Measurements from ENCODE around the gene CLTRN. TPM values are rescaled to one million over a fixed set of nuclear protein-coding genes. Genes with fewer than 3 reads are reported as not detected.
"Not testable (repeated sequence)": the region's sequence is repeated elsewhere in the genome, so short reads cannot be mapped to it uniquely, and the experiment has no call there.

CLTRN gene
- total RNA-seq, 1 experiment from 2014 or later, result 1.8 TPM

GRCh38 chrX:15663439-15663838 lies 1.2 kb downstream of the CLTRN start:
- no peaks in the 10 kb centered on the region for H3K27me3 Mint-ChIP-seq (ENCODE audit: low read depth)

GRCh38 chrX:15654804-15655203 lies 9.8 kb downstream of the CLTRN start:
- not testable (repeated sequence) for H3K27me3 ChIP-seq (ENCODE audit: insufficient read depth, low read length); H2BK120ac ChIP-seq (ENCODE audit: low read depth, low read length, poor library complexity, severe bottlenecking); H4K91ac ChIP-seq (ENCODE audit: insufficient read length, low read depth, low read length); H3K79me2 ChIP-seq (ENCODE audit: insufficient read depth, low read length); H3K9me3 ChIP-seq (ENCODE audit: control insufficient read depth, low read depth, low read length); H3K4ac ChIP-seq (ENCODE audit: low read depth, low read length); H3K36me3 Mint-ChIP-seq (ENCODE audit: insufficient read depth in 1 of 3, low read depth in 3 of 3); H2AK5ac ChIP-seq (ENCODE audit: insufficient read length, low read length); H2BK12ac ChIP-seq (ENCODE audit: insufficient read length, low read depth, low read length); H2BK15ac ChIP-seq (ENCODE audit: low read depth, low read length); H2AFZ ChIP-seq (ENCODE audit: low read length); H3K9me3 Mint-ChIP-seq; H3K9ac ChIP-seq (ENCODE audit: extremely low read depth, insufficient read length, low read length); H3K56ac ChIP-seq (ENCODE audit: insufficient read length, low read depth, low read length); H3K4me2 ChIP-seq (ENCODE audit: insufficient read depth, insufficient read length, low read length); H4K5ac ChIP-seq (ENCODE audit: insufficient read length, low read depth, low read length); H3K4me3 Mint-ChIP-seq; H3K23me2 ChIP-seq (ENCODE audit: insufficient read length, low read depth, low read length, poor library complexity, severe bottlenecking); H3K23ac ChIP-seq (ENCODE audit: insufficient read length, low read depth, low read length); H3K18ac ChIP-seq (ENCODE audit: insufficient read length, low read depth, low read length); H3K27ac Mint-ChIP-seq; H3T11ph ChIP-seq (ENCODE audit: low read length); H4K8ac ChIP-seq (replicated peaks; ENCODE audit: insufficient read length, low read depth, low read length); H3K27ac ChIP-seq (ENCODE audit: insufficient read length, low read depth, low read length); H4K20me1 ChIP-seq (ENCODE audit: control insufficient read depth, insufficient read depth, insufficient read length); H3K14ac ChIP-seq (ENCODE audit: insufficient read depth, low read length); DNase-seq; H3K4me1 Mint-ChIP-seq; H2BK5ac ChIP-seq (ENCODE audit: insufficient read length, low read length); H3K4me1 ChIP-seq (ENCODE audit: insufficient read depth, low read length); H2BK20ac ChIP-seq (ENCODE audit: low read depth, low read length, poor library complexity, severe bottlenecking); H3K79me1 ChIP-seq (ENCODE audit: insufficient read depth, low read depth, low read length, poor library complexity, severe bottlenecking); H3K27me3 Mint-ChIP-seq (ENCODE audit: low read depth)
- WGBS (ENCODE audit: extremely low coverage, insufficient read length, low lambda C conversion rate), result no CpG with 5 or more reads among the region's 6 CpGs

More at GRCh38 chrX:15663439-15663838, 1.2 kb downstream of the CLTRN start:
- Histone ChIP-seq H2BK15ac (ENCODE audit: low read depth, low read length) (no peak overlapping the region), H3K56ac (ENCODE audit: insufficient read length, low read depth, low read length) (no peak overlapping the region), H3K9me3 (ENCODE audit: control insufficient read depth, low read depth, low read length) (no peaks in the 10 kb centered on the region), H3K79me2 (ENCODE audit: insufficient read depth, low read length) (no peaks in the 10 kb centered on the region), H3K79me1 (ENCODE audit: insufficient read depth, low read depth, low read length, poor library complexity, severe bottlenecking) (no peaks in the 10 kb centered on the region), H3K23ac (ENCODE audit: insufficient read length, low read depth, low read length) (no peak overlapping the region), H3K4ac (ENCODE audit: low read depth, low read length) (no peak overlapping the region), H4K8ac (replicated peaks; ENCODE audit: insufficient read length, low read depth, low read length) (no peak overlapping the region), H2BK20ac (ENCODE audit: low read depth, low read length, poor library complexity, severe bottlenecking) (no peak overlapping the region), H4K5ac (ENCODE audit: insufficient read length, low read depth, low read length) (no peak overlapping the region), H3K27ac (ENCODE audit: insufficient read length, low read depth, low read length) (no peak overlapping the region), H4K20me1 (ENCODE audit: control insufficient read depth, insufficient read depth, insufficient read length) (no peaks in the 10 kb centered on the region), H3K18ac (ENCODE audit: insufficient read length, low read depth, low read length) (no peak overlapping the region), H3K4me1 (ENCODE audit: insufficient read depth, low read length) (peaks cover 3% of the 10 kb centered on the region; the same call in 1 of the 2 replicates), H2AK5ac (ENCODE audit: insufficient read length, low read length) (no peak overlapping the region), H3K9ac (ENCODE audit: extremely low read depth, insufficient read length, low read length) (no peak overlapping the region), H2BK5ac (ENCODE audit: insufficient read length, low read length) (no peak overlapping the region), H2BK12ac (ENCODE audit: insufficient read length, low read depth, low read length) (no peak overlapping the region), H3T11ph (ENCODE audit: low read length) (no peak overlapping the region), H3K14ac (ENCODE audit: insufficient read depth, low read length) (no peak overlapping the region), H3K27me3 (ENCODE audit: insufficient read depth, low read length) (no peaks in the 10 kb centered on the region), H3K4me2 (ENCODE audit: insufficient read depth, insufficient read length, low read length) (no peak overlapping the region), H4K91ac (ENCODE audit: insufficient read length, low read depth, low read length) (no peak overlapping the region), H2BK120ac (ENCODE audit: low read depth, low read length, poor library complexity, severe bottlenecking) (no peak overlapping the region), H2AFZ (ENCODE audit: low read length) (no peak overlapping the region), H3K23me2 (ENCODE audit: insufficient read length, low read depth, low read length, poor library complexity, severe bottlenecking) (no peaks in the 10 kb centered on the region)
- no peak overlapping the region for H3K4me3 Mint-ChIP-seq
- H3K27ac Mint-ChIP-seq, result no peak overlapping the region
- no peaks in the 10 kb centered on the region for H3K9me3 Mint-ChIP-seq
- no peak for DNase-seq
- TF ChIP-seq, protein P1, sequence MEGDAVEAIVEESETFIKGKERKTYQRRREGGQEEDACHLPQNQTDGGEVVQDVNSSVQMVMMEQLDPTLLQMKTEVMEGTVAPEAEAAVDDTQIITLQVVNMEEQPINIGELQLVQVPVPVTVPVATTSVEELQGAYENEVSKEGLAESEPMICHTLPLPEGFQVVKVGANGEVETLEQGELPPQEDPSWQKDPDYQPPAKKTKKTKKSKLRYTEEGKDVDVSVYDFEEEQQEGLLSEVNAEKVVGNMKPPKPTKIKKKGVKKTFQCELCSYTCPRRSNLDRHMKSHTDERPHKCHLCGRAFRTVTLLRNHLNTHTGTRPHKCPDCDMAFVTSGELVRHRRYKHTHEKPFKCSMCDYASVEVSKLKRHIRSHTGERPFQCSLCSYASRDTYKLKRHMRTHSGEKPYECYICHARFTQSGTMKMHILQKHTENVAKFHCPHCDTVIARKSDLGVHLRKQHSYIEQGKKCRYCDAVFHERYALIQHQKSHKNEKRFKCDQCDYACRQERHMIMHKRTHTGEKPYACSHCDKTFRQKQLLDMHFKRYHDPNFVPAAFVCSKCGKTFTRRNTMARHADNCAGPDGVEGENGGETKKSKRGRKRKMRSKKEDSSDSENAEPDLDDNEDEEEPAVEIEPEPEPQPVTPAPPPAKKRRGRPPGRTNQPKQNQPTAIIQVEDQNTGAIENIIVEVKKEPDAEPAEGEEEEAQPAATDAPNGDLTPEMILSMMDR (conservative IDR thresholded peaks at IDR 0.05), result no peak
- H3K36me3 Mint-ChIP-seq (ENCODE audit: insufficient read depth in 1 of 3, low read depth in 3 of 3), result no peaks in the 10 kb centered on the region
- H3K4me1 Mint-ChIP-seq, result peaks cover 14 to 20% of the 10 kb centered on the region in 2 experiments
- no CpG with 5 or more reads among the region's 1 CpG for WGBS (ENCODE audit: extremely low coverage, insufficient read length, low lambda C conversion rate)

Measured in H9 (cell line).